ENCODE data around the gene PRDM1.
A peak's percentile ranks its signal among the peaks of the same experiment; 100 is the strongest.

The PRDM1 gene

DNA sequence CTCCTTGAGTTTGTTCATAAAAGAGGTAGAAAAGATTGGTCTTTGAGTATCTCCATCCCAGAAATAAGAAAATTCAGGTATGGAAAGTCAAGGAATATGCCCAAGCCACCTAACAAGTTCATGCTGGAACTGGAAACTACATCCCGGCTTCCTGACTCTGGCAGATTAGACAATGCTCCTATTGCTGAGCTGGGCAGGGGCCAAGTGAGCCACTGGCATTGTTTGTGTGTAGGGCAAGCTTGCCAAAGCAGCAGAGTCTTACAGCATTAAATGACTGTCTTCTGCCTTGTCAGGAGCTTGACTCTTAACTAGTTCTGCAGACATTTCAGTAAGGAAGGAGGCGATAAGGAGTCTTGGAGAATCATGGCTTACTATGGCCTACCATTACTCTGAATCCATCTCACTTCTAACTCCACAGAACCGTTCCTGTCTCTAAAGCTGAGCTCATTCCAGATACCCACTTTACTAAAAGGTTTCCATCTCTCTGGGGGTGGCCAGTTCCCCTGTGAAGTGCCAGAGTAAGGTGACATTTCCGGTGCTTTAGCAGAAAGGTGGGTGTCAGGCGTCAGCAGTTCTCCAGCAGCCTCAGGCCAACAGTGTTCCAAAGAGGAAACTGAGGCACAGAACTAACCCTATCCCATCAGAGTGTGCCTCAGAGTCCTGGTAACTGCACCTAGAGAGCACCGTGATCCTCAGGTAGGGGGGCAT, 30.1 kb downstream of the PRDM1 start:
- no peak for DNase-seq (ENCODE audit: low read depth in 2 of 2)

DNA sequence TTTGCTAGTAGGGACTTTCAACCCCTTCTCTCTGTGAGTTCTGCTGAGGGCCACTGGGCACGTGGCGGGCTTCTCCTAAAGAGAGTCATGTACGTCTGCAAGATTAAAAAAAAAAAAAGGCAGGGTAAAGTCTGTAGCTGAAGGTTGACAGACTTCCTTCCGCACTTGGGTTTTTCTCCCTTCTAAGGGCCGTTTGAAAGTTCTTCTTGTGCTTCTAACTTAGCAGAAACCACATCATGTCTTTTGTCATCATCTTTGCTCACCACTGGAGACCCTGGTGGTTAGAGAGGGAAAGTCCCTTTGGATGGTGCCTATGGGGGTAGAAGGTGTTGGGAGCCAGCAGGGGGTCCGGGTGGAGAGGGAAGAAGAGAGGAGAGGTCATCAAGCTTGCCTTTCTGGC, 31.4 kb downstream of the PRDM1 start:
- peak in 1 of 2 donors; percentile 39 for DNase-seq (ENCODE audit: low read depth in 2 of 2)

DNA sequence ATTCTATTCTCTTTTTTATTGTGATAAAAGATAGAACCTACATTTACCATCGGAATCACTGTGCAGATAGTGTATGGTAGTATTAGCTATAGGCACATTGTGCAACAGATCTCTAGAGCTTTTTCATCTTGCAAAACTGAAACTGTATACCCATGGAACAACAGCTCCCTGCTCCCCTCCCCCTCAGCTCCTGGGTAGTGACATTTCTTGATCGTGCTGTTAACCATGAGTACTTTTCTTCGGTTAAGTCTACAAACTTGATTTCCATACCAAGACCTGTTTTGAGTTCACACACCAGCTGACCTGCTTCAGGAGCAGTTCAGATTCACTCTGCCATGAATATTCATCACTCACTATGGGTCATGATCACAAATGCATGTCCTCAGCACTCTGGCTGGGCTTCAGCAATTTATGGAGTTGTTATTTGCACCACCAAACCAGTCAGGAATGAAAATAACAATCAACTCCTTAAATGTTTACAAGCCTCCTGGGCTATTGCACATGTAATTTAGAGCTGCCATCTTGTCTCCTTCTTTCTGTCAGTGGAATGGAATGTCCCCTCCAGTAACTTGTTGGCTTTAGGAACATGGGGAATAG, 32.8 kb downstream of the PRDM1 start:
- DNase-seq (ENCODE audit: low read depth in 2 of 2) = no peak

DNA sequence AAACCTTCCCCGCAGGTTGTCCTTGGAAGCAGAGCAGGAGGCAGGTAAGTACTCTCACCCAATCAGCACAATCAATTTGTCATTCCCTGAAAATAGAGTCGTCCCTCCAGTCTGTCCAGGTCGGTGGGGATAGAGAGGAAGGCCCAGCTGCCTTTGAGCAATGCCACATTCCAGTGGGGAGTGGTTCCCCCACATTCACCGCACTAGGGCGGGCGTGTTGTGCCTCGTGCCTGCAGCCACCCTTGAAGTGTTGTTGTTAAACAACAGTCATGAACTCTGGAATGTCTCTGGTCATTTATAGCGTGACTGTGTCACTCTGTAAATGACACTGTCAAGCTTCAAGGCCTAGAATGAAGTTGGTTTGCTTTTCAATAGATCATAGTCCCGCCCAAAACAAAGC, 33.4 kb downstream of the PRDM1 start:
- DNase-seq (ENCODE audit: low read depth in 2 of 2) = no peak

DNA sequence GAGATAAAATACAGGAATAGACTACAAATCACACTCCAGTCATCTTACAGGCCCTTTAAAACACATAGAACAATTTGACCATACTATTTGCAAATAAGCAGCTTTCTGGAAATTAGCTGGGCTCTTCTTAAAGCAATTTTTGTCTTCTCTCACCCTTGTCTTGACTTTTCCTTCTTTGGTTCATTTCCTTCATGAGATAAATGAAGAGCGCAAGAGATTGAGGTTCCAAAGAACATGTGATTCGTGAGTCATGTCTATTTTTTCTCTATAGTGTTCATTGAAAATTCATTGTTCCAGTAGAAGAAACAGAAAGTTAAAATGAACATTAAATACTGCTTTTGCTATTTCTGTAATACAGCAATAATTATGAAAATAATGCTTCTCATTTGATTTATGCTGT, 33.9 kb downstream of the PRDM1 start:
- no peak for DNase-seq (ENCODE audit: low read depth in 2 of 2)

DNA sequence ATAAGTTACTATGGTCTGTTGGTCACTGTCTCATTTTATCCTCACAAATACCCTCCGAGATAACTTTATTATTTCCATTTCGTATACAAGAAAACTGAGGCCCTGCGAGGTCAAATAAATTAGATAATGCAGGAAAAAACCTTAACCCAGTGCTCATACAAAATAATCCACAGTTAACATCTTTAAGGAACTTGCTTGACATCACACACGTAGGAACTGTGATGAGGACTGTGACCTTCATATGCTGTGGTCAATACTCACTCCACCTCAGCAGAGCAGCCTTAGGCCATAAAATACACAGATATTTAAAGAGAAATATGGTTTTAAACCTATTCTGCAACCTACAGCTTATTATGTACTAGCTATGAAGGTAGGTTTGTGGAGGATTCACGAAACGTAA, 34.3 kb downstream of the PRDM1 start:
- no peak for DNase-seq (ENCODE audit: low read depth in 2 of 2)

DNA sequence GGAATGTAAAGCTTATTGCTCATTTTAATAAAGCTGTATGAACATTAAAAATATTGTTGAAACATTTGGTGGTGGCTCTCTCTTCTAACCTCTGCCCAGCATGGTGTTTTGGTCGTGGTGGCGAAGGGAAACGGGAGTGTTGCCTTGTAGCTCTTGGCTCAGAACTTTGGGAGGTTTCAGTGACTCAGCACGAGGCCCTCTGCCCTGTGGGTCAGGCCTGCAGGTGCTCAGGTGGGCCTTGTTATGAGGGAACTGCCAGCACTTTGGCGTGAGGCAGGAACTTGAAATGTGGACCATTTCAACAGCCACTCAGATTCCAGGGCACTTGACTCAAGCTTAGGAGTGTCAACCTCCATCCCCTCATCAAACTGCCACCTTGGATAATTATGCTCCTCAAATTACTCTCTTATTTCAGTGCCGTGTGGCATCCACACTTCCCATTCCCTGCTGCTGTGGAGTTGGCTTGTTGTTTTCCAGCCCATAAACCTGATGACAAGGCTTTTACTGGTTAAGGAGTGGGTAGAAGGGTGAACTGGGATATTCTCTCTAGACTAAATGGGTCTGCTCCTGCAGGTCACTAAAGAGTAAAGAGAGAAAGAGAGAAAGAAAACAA, 36.3 kb downstream of the PRDM1 start:
- DNase-seq (ENCODE audit: low read depth in 2 of 2) = no peak

DNA sequence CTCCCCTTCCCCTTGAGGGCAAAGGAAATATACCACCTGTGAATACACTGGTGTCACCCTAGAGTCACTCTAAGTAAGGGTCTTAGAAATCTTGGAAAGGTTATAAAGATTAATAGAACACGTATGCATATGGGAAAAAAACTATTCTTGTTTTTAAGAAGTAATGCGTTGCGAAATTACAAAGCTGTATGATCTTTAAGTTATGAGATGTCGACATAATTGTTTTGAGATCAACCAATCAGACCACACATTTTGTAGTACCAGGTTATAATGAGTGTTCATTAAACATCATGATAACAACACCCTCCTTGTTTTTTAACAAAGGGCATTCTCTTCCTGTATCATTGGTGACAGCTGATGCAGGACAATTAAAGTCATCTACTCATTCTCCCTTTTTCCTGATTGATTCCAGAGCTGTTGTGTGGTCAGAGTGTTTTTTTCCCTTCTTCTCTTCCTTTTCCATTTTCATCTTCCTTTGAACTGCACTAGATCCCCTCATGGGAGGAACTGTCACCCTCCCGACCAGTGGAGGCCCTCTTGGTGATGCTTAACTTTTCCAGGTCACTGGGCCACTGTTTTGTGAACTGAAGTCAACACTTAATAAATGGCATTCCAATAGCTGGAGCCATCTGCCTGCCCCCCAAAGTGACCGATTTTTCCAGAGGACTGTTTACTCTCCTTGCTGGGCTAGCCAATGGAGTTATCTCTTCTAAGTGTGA, 37.0 kb downstream of the PRDM1 start:
- DNase-seq (ENCODE audit: low read depth in 2 of 2) = no peak

DNA sequence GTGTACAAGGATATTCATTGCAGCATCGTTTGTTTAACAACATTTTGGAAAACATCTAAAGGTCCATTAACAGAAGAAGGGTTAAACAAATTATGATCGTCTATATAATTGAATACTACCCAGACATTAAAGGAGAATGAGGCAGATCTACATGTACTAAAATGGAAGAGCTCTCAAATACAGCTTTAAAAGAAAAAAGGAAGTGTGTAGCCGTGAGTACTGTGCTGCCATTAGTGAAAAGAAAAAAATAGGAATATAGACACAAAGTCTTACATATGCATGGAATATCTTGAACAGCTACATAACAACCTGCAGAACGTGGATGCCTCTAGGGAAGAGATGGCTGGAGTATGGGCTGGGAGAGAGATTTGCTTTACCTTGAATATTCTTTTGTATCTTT, 37.9 kb downstream of the PRDM1 start:
- no peak for DNase-seq (ENCODE audit: low read depth in 2 of 2)

DNA sequence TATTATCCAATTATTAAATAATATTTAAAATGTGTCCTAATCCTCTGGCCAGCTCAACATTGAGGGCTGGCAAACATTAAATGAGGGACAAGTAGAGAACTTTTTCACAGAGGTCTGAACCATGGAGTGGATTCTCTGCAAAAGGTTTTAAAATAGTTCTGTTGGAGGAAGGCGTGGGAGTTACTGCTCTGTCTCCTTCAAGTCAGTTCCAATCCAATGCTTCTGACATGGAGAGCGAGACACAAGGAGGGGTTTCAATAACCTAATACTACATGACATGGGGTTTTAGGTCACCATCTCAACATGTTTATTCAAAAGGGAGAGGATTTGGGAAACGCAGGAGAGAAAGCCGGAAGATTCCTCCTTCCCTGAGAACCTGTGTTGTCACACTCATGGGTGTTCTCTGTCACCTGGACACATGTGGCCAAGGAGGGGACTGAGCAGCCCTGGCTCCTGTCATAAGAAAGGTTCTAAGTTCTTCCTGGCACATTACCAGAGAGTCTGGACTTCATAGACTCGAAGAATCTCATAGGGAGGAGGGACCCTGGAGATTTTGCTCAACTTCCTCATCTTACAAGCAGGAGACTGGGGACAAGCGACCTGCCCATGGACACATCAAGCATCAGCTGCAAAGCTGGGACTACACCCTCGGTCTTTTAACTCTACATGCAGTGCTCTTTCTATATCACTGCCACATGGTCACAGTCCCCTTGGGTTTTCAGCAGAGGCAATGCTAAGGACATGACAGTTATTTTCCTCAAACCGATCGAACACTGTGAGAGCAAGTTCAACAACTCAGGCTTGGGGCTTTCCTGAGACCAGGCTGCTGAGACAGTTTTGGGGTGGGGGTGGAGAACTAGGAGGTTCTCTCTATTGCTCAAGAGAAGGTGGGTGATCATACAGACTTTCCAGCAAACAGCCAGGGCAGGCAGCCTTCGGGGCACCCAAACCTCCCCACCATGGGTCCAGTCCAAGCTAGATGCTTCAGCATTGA, 38.6 kb downstream of the PRDM1 start:
- no peak for DNase-seq (ENCODE audit: low read depth in 2 of 2)

DNA sequence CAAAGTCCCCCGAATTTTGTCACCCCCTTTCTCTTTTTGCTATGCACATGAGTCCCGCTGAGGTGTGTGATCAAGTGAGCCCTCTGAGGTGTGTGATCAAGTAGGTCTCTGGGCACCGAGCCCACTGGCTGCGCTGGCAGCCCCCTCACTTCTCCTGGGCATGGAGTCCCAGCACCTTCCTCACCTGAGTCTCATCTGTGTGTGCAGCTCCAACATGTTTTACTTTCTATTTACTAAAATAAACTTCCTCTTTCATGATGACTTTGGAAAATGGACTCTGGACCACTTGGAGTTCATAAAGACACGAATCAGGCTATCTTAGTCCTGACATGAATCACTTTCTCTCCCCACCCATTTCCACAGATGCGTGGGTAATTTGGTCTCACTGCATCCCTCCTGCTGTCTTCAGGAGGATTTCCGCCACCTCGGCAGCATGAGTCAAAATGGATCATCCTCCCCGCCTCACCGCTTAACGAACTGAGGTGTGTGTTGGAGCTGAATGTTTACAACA, 39.8 kb downstream of the PRDM1 start:
- DNase-seq (ENCODE audit: low read depth in 2 of 2) = no peak

DNA sequence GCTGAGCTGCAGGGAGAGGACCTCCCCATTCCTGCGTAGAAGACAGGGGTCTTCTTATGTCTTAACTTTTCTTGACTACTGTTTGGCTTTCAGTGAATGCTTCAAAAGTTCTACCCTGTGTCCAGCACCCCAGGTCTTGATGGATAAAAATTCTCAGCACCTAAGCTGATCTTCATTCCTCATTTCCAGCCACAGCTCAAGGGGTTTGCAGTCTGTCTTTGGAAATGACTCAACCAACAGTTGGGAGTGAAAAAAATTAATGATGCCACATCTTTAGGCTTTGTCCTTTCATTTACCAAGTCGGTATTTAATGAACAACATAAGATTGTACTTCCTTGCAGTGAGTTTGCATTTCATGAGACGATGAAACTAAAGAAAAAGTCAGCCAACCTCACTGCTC, 40.3 kb downstream of the PRDM1 start:
- DNase-seq (ENCODE audit: low read depth in 2 of 2) = no peak

DNA sequence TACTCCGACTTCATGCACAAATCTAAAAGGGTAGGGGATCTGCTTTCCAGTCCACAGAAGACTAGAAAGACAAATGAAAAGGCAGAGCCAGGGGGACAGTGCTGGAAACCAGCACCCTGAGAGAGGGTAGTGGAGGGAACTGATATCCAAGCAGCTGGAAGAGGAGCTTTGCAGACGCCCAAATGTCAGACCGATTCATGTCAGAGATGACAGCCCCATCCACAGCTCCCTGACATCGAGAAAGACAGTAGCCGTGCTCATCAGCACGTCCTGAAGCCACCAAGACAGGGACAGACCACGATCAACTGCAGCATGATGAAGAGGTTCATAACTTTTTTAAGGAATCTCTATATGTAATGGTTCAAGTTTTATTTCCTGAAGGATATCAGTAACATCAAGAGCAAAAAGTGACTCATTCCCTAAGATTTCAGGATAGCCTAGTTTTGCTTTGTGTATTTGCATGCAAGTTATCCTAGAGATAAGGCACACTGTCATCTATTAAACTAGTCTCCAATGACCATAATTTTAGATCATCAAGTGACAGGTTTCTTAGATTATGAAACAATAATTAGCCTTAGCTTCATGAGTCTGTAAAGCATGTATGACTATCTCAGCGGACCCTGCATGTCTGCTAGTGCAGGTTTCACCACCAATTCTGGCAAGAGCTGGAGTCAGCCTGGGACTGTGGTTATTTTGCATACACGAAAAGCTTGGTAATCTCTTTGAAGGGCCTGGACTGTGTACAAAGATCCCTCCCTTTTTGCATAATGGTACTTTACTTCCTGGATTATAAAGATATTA, 43.0 kb downstream of the PRDM1 start:
- no peak for DNase-seq (ENCODE audit: low read depth in 2 of 2)

DNA sequence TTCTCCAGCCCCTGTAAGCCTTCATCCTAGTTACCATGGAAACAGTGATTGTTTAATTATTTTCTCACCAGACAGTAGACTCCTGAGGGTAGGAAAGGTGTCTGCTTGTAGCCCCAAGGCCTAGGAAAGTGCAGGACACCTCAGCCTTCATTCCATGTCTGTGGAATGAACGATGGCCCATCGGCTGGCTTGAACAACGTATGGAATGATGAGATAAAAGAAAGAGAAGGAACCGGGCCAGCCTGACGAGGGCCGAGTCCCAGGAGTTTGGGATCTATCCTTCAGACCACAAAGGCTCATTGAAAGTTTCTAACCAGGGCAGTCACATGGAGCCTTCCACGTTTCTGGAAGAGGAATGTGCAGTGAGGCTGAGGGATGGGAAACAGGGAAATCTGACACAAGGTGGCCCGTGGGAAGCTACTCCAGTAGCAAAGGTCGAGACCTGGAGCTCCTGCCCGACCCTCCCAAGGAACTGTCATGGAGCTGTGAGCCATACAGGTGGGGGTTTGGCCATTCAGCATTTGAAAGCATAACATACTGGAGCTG, 46.1 kb downstream of the PRDM1 start:
- no peak for DNase-seq (ENCODE audit: low read depth in 2 of 2)

DNA sequence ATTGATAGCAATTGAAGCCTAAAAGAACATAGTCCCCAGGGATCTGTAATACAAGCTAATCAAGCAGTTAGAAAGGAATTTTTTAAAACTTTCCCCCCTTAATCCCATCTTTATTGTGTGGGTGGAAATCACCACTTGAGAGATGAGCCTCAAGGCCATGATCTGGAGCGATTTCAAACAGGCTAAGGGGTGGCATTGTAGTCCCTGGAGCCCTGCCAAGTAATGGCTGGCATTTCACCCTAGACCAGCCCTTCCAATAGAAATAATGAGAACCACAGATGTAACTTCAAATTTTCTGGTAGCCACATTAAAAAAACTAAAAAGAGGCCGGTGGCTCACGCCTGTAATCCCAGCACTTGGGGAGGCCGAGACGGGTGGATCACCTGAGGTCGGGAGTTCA, 46.9 kb downstream of the PRDM1 start:
- no peak for DNase-seq (ENCODE audit: low read depth in 2 of 2)

DNA sequence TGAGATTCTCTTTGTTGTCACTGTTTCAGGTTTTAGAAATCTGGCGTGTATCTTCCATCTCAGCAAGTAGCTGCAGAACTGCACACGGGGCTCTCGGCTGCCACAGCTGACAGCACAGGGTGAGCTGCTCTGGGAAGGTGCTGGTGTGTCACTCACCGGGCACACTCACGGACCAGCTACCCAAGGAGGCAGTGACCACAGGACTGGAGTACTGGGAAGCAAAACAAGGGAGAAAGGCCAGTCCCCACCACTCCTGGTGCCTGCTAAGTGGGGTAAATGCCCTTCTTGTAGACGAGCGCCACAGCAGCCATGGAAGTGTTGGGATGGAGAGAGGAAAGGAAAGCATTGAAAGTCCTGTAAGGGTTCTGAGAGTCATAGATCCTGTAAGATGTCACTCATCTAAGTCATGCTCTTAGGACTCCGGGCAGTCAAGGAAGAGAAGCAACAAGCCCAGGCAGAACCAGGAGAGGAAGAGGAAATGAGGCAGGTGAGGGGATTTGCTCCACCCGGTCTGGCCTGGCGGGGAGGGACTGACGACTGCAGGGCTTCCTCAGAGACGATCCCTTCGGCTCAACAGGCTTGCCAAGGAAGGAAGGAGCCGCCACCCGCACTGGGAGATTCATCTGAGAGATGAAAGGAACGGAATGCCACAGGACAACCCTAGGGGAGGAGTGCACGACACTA, 48.1 kb downstream of the PRDM1 start:
- DNase-seq (ENCODE audit: low read depth in 2 of 2) = no peak

DNA sequence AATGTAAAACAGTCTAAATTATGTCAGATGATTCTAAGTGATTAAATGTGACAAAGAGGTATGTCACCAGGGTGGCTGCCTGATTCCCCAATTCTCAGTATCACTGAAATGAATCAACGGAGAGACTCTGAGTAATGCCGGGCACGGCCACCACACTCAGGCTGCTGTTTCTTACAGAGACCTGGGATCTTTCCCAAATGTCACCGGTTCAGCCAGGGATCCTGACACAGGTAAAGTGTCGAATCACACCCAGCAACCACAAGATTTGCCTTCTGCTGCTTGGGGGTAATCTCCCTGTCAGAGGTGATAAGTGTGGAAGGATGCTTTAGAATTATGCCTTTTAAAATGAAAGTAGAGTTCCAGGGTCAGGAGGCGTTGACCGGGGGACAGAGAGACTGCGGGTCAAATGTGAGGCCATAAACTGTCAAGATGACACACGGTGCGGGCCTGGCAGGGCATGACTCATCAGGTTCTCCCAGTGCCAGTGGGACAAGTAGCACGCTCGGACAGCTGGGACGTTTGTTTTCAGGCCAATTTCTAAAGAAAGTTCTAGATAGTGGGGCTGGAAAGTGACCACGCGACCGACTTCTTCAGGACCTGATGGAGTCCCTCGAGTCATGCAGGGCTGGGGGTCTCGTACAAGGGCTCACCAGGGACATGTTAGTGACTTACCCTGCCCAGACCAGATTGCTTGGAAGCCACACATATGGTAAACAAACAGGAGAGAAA, 48.9 kb downstream of the PRDM1 start:
- no peak for DNase-seq (ENCODE audit: low read depth in 2 of 2)

DNA sequence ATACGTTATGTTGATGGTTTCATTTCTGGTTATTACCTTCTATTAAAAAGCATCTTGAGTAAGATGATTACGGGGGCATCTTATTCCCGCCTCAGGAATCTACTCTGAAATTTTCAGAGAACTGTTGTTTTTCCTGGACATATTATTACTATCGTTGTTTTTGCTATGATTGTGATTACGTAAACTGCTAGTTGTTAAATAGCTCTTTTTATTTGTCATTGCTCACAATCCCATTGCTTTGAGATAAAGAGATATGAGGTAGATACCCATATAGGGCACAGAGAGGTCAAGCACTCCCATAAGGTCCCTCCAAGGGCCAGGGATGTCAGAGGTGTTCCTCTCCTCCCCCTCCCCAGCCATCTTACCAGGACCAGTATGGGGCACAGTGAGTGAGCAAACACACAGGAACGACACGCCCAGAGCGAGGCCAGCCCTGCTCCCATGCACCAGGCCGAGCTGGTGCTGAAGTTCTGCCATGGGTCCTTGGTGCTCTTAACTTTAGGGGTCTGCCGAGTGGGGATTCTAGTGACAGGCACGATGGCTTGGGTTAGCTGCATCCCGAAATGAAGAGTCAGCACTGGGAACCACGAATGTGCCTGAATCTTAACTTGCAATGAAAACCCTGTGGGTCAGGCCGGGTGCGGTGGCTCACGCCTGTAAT, 49.9 kb downstream of the PRDM1 start:
- DNase-seq (ENCODE audit: low read depth in 2 of 2) = no peak

Measured in stimulated activated CD8-positive, alpha-beta memory T cell treated with anti-CD3 and anti-CD28 coated beads, Interleukin-2, amount 100 ng/mL, for 1 hour (primary cell).